A673 (cell line): ENCODE measurements around the gene KRT86.

Source experiments
- EZH2 ChIP-seq: fragments of 200-600 bp; sonication (generic); IDR thresholded peaks from 2 replicates; pipeline ENCODE4 v1.6.1; 2017; ENCODE audit warnings: borderline replicate concordance, low read depth, mild to moderate bottlenecking, mixed read lengths, antibody characterized with exemption, low read length; ENCODE audit not compliant: poor library complexity, severe bottlenecking
- TF ChIP-seq, protein P1 (sequence below): fragments of 300-800, 200-600 bp; sonication (generic); conservative IDR thresholded peaks from 2 replicates; pipeline ENCODE4 v1.5.1; 2017; ENCODE audit warnings: low read depth, mild to moderate bottlenecking, antibody characterized with exemption, low read length, moderate library complexity, mixed read lengths

GRCh38 chr12:52285172-52285745 lies 10.8 kb downstream of the KRT86 start:
- TF ChIP-seq, protein P1, sequence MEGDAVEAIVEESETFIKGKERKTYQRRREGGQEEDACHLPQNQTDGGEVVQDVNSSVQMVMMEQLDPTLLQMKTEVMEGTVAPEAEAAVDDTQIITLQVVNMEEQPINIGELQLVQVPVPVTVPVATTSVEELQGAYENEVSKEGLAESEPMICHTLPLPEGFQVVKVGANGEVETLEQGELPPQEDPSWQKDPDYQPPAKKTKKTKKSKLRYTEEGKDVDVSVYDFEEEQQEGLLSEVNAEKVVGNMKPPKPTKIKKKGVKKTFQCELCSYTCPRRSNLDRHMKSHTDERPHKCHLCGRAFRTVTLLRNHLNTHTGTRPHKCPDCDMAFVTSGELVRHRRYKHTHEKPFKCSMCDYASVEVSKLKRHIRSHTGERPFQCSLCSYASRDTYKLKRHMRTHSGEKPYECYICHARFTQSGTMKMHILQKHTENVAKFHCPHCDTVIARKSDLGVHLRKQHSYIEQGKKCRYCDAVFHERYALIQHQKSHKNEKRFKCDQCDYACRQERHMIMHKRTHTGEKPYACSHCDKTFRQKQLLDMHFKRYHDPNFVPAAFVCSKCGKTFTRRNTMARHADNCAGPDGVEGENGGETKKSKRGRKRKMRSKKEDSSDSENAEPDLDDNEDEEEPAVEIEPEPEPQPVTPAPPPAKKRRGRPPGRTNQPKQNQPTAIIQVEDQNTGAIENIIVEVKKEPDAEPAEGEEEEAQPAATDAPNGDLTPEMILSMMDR, result no peak
- TF ChIP-seq EZH2, result no peak
